K562 (cell line): ENCODE results near the gene MTHFR. TPM values are rescaled to one million over a fixed set of nuclear protein-coding genes. Genes with fewer than 3 reads are reported as not detected.

Experiments
- ARID1B ChIP-seq: fragments of 450-650 bp; IDR thresholded peaks from 2 replicates; pipeline ENCODE4 v1.6.1; 2016; ENCODE audit warnings: antibody characterized with exemption, mild to moderate bottlenecking, inconsistent platforms
- POU5F1 ChIP-seq: fragments of 150-350 bp; IDR thresholded peaks from 2 replicates; pipeline ENCODE4 v1.6.1; 2014; ENCODE audit warnings: borderline replicate concordance, low read length, low read depth, mild to moderate bottlenecking; ENCODE audit not compliant: partially characterized antibody
- PRPF4 ChIP-seq: fragments of 200-400 bp; formaldehyde crosslinking; IDR thresholded peaks from one replicate; pipeline ENCODE4 v1.6.1; 2017; ENCODE audit warnings: low read length, low read depth, mild to moderate bottlenecking; ENCODE audit not compliant: insufficient read depth, poor library complexity, severe bottlenecking
- ZBTB8A ChIP-seq: fragments of 450-650 bp; IDR thresholded peaks from 2 replicates; pipeline ENCODE4 v1.6.1; 2018; ENCODE audit warnings: mild to moderate bottlenecking, moderate library complexity; ENCODE audit not compliant: partially characterized antibody
- ZEB2 ChIP-seq: fragments of 450-650 bp; IDR thresholded peaks from 2 replicates; pipeline ENCODE4 v1.6.1; 2016
- ZFP36 ChIP-seq: fragments of 150-350 bp; IDR thresholded peaks from 2 replicates; pipeline ENCODE4 v1.6.1; 2018; ENCODE audit warnings: low read length, low read depth; ENCODE audit not compliant: partially characterized antibody
- ZNF354B ChIP-seq: fragments of 250-450 bp; sonication (Bioruptor Pico); IDR thresholded peaks from 2 replicates; pipeline ENCODE4 v1.4.0; 2020
- polyA plus RNA-seq, 8 experiments: library from polyadenylated mRNA; depleted of rRNA in 4 of 8; stranded (reverse) in 5 of 8; unstranded in 3 of 8; fragments of >200 nt; fragmentation: Nextera tagmentation in 2 of 8; fragmentation: Illumina TruSeq in 1 of 8; extraction: Ambion mirVana in 2 of 8; extraction: Trizol in 1 of 8; gene quantifications; 2 replicates each; pipeline versions ENCODE4 v1.2.1 to v1.2.3, GENCODE V29; 2011 to 2014; ENCODE audit warnings: inconsistent platforms in 1 of 8, missing spikeins in 1 of 8
- total RNA-seq, 7 experiments: library from RNA; depleted of rRNA in 6 of 7; stranded (reverse); fragments of >200 nt in 6 of 7; fragmentation: Illumina TruSeq in 2 of 7; extraction: Trizol in 2 of 7; gene quantifications; 2 replicates each; pipeline versions ENCODE4 v1.2.1 to v1.2.3, GENCODE V29; 2011 to 2021; ENCODE audit warnings: low replicate concordance in 1 of 7
- TF ChIP-seq, protein P1 (sequence below), 2 experiments: fragments of 450-650 bp; formaldehyde crosslinking in 1 of 2; IDR thresholded peaks; 2 replicates each; pipeline versions ENCODE4 v1.4.0 to v1.6.1; 2014 to 2020; ENCODE audit warnings: mild to moderate bottlenecking in 2 of 2, borderline replicate concordance in 1 of 2, low read depth in 1 of 2
- TF ChIP-seq, protein P2 (sequence below): fragments of 450-650 bp; formaldehyde crosslinking; IDR thresholded peaks from 2 replicates; pipeline ENCODE4 v1.4.0; 2022; ENCODE audit warnings: mild to moderate bottlenecking, moderate library complexity
- TF ChIP-seq, protein P3 (sequence below): fragments of 450-650 bp; IDR thresholded peaks from 2 replicates; pipeline ENCODE4 v1.6.1; 2016; ENCODE audit warnings: borderline replicate concordance
- TF ChIP-seq, protein P4 (sequence below): fragments of 450-650 bp; conservative IDR thresholded peaks from 2 replicates; pipeline ENCODE4 v1.6.1; 2016; ENCODE audit warnings: missing genetic modification characterization, low read depth, mild to moderate bottlenecking, missing compliant biosample characterization, moderate library complexity

MTHFR gene
- total and polyA plus RNA-seq, 9 of the 15 experiments (the other 6 are each of a cell fraction or from before 2014, with no cell fraction given), result 5.0 to 104 (median 62.6) TPM

DNA sequence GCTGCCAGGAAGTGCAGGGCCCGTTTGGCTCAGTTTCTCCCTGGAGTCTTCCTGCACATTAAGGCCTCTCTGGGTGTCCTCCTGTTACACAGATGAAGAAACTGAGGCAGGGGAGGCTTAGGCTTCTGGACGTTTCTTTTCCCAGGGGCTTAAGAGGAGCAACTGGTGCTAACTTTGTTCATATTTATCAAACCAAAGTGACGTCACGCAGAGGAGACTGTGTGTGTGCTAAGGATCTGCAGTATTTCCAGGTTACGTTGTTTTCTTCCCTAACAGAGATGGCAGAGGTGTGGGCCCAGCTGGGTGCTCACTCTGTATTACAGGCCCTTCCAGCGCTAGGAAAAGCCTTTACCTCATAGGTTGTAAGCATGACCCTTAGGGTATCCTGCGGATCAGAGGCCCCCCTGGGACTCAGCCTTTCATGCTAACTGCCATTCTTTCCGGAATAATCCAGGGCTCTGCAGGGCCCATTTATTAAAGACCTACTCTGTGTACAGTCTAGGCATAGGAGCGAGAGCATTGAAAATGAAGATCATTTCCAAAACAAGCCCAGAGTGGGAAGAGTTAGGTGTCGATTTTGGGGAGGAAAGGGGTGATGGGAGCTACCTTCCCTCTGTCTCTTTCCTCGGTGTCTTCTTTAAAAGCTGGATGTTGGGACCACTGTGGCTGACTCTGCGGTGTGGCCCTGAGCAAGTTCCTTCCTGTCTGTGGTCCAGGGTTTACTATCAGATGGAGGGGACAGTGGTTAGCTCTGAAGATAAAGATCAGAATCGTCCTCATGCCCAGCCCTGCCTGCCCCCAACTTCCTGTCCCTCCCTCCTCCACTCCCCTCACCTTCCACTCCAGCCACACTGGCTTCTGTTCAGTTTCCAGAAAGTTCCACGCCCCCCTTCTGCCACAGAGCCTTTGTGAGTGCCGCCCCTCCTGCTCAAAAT, 65.2 kb downstream of the MTHFR start (continued):
- peak; percentile 81 for TF ChIP-seq ARID1B
- TF ChIP-seq POU5F1, result no peak
- no peak for TF ChIP-seq ZBTB8A
- TF ChIP-seq, protein P1, sequence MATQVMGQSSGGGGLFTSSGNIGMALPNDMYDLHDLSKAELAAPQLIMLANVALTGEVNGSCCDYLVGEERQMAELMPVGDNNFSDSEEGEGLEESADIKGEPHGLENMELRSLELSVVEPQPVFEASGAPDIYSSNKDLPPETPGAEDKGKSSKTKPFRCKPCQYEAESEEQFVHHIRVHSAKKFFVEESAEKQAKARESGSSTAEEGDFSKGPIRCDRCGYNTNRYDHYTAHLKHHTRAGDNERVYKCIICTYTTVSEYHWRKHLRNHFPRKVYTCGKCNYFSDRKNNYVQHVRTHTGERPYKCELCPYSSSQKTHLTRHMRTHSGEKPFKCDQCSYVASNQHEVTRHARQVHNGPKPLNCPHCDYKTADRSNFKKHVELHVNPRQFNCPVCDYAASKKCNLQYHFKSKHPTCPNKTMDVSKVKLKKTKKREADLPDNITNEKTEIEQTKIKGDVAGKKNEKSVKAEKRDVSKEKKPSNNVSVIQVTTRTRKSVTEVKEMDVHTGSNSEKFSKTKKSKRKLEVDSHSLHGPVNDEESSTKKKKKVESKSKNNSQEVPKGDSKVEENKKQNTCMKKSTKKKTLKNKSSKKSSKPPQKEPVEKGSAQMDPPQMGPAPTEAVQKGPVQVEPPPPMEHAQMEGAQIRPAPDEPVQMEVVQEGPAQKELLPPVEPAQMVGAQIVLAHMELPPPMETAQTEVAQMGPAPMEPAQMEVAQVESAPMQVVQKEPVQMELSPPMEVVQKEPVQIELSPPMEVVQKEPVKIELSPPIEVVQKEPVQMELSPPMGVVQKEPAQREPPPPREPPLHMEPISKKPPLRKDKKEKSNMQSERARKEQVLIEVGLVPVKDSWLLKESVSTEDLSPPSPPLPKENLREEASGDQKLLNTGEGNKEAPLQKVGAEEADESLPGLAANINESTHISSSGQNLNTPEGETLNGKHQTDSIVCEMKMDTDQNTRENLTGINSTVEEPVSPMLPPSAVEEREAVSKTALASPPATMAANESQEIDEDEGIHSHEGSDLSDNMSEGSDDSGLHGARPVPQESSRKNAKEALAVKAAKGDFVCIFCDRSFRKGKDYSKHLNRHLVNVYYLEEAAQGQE (IDR thresholded peaks at IDR 0.05; ENCODE audit: borderline replicate concordance), result peak; percentile 25; the same call in 1 of the 2 replicates
- TF ChIP-seq, protein P1 (CRISPR knock-in tag; IDR thresholded peaks at IDR 0.05; ENCODE audit: low read depth), result no peak
- TF ChIP-seq, protein P2, sequence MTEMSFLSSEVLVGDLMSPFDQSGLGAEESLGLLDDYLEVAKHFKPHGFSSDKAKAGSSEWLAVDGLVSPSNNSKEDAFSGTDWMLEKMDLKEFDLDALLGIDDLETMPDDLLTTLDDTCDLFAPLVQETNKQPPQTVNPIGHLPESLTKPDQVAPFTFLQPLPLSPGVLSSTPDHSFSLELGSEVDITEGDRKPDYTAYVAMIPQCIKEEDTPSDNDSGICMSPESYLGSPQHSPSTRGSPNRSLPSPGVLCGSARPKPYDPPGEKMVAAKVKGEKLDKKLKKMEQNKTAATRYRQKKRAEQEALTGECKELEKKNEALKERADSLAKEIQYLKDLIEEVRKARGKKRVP (CRISPR knock-in tag), result no peak
- TF ChIP-seq ZNF354B (CRISPR knock-in tag), result no peak
- TF ChIP-seq, protein P3, sequence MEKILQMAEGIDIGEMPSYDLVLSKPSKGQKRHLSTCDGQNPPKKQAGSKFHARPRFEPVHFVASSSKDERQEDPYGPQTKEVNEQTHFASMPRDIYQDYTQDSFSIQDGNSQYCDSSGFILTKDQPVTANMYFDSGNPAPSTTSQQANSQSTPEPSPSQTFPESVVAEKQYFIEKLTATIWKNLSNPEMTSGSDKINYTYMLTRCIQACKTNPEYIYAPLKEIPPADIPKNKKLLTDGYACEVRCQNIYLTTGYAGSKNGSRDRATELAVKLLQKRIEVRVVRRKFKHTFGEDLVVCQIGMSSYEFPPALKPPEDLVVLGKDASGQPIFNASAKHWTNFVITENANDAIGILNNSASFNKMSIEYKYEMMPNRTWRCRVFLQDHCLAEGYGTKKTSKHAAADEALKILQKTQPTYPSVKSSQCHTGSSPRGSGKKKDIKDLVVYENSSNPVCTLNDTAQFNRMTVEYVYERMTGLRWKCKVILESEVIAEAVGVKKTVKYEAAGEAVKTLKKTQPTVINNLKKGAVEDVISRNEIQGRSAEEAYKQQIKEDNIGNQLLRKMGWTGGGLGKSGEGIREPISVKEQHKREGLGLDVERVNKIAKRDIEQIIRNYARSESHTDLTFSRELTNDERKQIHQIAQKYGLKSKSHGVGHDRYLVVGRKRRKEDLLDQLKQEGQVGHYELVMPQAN, result no peak
- TF ChIP-seq PRPF4, result no peak
- peak; percentile 78 for TF ChIP-seq ZEB2
- no peak for TF ChIP-seq ZFP36
- TF ChIP-seq, protein P4, sequence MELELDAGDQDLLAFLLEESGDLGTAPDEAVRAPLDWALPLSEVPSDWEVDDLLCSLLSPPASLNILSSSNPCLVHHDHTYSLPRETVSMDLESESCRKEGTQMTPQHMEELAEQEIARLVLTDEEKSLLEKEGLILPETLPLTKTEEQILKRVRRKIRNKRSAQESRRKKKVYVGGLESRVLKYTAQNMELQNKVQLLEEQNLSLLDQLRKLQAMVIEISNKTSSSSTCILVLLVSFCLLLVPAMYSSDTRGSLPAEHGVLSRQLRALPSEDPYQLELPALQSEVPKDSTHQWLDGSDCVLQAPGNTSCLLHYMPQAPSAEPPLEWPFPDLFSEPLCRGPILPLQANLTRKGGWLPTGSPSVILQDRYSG (tag), result no peak
